ENCODE data around the gene TRMT10B. TPM values are rescaled to one million over a fixed set of nuclear protein-coding genes. Genes with fewer than 3 reads are reported as not detected.

Gene TRMT10B
- total RNA-seq, 1 experiment from 2014 or later: 5.7 TPM

- Histone ChIP-seq H3K14ac (ENCODE audit: insufficient read depth, low read length) (peak within 1 kb of the TSS; percentile 89; the same call in 1 of the 2 replicates), H3K27me3 (ENCODE audit: insufficient read depth, low read length) (no peaks in the 10 kb centered on the region), H3K4ac (ENCODE audit: low read depth, low read length) (no peak within 1 kb of the TSS), H2AFZ (ENCODE audit: low read length) (no peak within 1 kb of the TSS), H3K56ac (ENCODE audit: insufficient read length, low read depth, low read length) (no peak within 1 kb of the TSS), H3K79me1 (ENCODE audit: insufficient read depth, low read depth, low read length, poor library complexity, severe bottlenecking) (peaks cover 6% of the 10 kb centered on the region), H4K8ac (replicated peaks; ENCODE audit: insufficient read length, low read depth, low read length) (no peak within 1 kb of the TSS), H3K23me2 (ENCODE audit: insufficient read length, low read depth, low read length, poor library complexity, severe bottlenecking) (peaks cover 5% of the 10 kb centered on the region), H2BK120ac (ENCODE audit: low read depth, low read length, poor library complexity, severe bottlenecking) (no peak within 1 kb of the TSS), H3K9me3 (ENCODE audit: control insufficient read depth, low read depth, low read length) (no peaks in the 10 kb centered on the region), H2AK5ac (ENCODE audit: insufficient read length, low read length) (no peak within 1 kb of the TSS), H3K18ac (ENCODE audit: insufficient read length, low read depth, low read length) (peak within 1 kb of the TSS; percentile 78), H2BK20ac (ENCODE audit: low read depth, low read length, poor library complexity, severe bottlenecking) (no peak within 1 kb of the TSS), H3K4me2 (ENCODE audit: insufficient read depth, insufficient read length, low read length) (peak within 1 kb of the TSS; percentile 88), H2BK12ac (ENCODE audit: insufficient read length, low read depth, low read length) (no peak within 1 kb of the TSS), H4K20me1 (ENCODE audit: control insufficient read depth, insufficient read depth, insufficient read length) (no peaks in the 10 kb centered on the region), H3K23ac (ENCODE audit: insufficient read length, low read depth, low read length) (no peak within 1 kb of the TSS), H3T11ph (ENCODE audit: low read length) (no peak within 1 kb of the TSS), H4K91ac (ENCODE audit: insufficient read length, low read depth, low read length) (no peak within 1 kb of the TSS), H2BK15ac (ENCODE audit: low read depth, low read length) (no peak within 1 kb of the TSS), H3K27ac (ENCODE audit: insufficient read length, low read depth, low read length) (no peak within 1 kb of the TSS), H3K79me2 (ENCODE audit: insufficient read depth, low read length) (peaks cover 11% of the 10 kb centered on the region; the same call in 1 of the 2 replicates), H4K5ac (ENCODE audit: insufficient read length, low read depth, low read length) (no peak within 1 kb of the TSS), H3K4me1 (ENCODE audit: insufficient read depth, low read length) (no peaks in the 10 kb centered on the region), H2BK5ac (ENCODE audit: insufficient read length, low read length) (no peak within 1 kb of the TSS), H3K9ac (ENCODE audit: extremely low read depth, insufficient read length, low read length) (peak within 1 kb of the TSS; percentile 78)
- no CpG with 5 or more reads among the region's 73 CpGs for WGBS (ENCODE audit: extremely low coverage, insufficient read length, low lambda C conversion rate)
- peak within 1 kb of the TSS; percentile 97 to 98 for H3K4me3 Mint-ChIP-seq
- DNase-seq: peak; percentile 91
- H3K36me3 Mint-ChIP-seq (ENCODE audit: insufficient read depth in 1 of 3, low read depth in 3 of 3): peaks cover 29 to 42% (median 34%) of the 10 kb centered on the region in 3 experiments; a peak in 6 of 7 replicates
- peaks cover 27% of the 10 kb centered on the region for H3K27me3 Mint-ChIP-seq (ENCODE audit: low read depth)
- 0 out of 5 replicates have a peak, but pooled peaks cover 0 to 3% of the 10 kb centered on the region in 2 experiments for H3K9me3 Mint-ChIP-seq
- H3K4me1 Mint-ChIP-seq: peaks cover 5 to 9% of the 10 kb centered on the region in 2 experiments; a peak in 3 of 4 replicates
- no peak for TF ChIP-seq CTCF (conservative IDR thresholded peaks at IDR 0.05)
- H3K27ac Mint-ChIP-seq: peak within 1 kb of the TSS; percentile 88 to 97 (median 96)
Measured at GRCh38 chr9:37784616-37785483, 31.2 kb downstream of the TRMT10B start, which contains the start of gene EXOSC3. EXOSC3 (minus strand) TSS chr9:37785064; CDS start chr9:37785044, 20 bp downstream.
